Caki2 (cell line): Measurements from ENCODE around the gene TMEM91. TPM values are rescaled to one million over a fixed set of nuclear protein-coding genes. Genes with fewer than 3 reads are reported as not detected.

Source experiments
- DNase-seq: peaks from one replicate; pipeline ENCODE4 v3.0.0-alpha.2; 2015; ENCODE audit warnings: low read depth
- in situ Hi-C: cut with HindIII; loops from 2 replicates; pipeline ENCODE4 v1.10.0; 2016; ENCODE audit warnings: low sequenced_read_pairs, low pct_unique_long_range_greater_than_20kb, mixed read lengths
- total RNA-seq: library from RNA; depleted of rRNA; stranded (reverse); fragments of >200 nt; shearing (Covaris generic); gene quantifications from 2 replicates; pipeline ENCODE4 v1.2.3, GENCODE V29; 2014; ENCODE audit warnings: low replicate concordance; rRNA removed

TMEM91 gene
- total RNA-seq, 1 experiment from 2014 or later, result 7.5 TPM

DNA sequence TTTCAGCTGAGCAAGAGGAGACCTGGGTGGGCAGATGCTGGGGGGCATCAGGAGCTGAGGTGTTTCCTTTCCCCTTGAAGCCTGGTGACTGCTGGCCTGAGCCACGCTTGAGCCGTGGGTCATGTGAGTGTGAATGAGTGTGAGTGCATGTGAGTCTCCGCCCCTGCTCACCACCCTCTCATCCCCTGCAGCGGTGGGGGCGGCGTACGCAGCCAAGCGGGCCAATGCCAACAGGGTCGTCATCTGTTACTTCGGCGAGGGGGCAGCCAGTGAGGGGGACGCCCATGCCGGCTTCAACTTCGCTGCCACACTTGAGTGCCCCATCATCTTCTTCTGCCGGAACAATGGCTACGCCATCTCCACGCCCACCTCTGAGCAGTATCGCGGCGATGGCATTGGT lies 45.6 kb downstream of the TMEM91 start:
- no peak for DNase-seq
- in situ Hi-C loops, result no loop called here

- DNase-seq, result no peak
- in situ Hi-C loops, result no loop called here
These were observed 46.1 kb downstream of the TMEM91 start for GRCh38 chr19:41422456-41422855.

- in situ Hi-C loops, result no loop called here
- DNase-seq, result no peak
These were observed 46.6 kb downstream of the TMEM91 start for GRCh38 chr19:41422955-41423354.

DNA sequence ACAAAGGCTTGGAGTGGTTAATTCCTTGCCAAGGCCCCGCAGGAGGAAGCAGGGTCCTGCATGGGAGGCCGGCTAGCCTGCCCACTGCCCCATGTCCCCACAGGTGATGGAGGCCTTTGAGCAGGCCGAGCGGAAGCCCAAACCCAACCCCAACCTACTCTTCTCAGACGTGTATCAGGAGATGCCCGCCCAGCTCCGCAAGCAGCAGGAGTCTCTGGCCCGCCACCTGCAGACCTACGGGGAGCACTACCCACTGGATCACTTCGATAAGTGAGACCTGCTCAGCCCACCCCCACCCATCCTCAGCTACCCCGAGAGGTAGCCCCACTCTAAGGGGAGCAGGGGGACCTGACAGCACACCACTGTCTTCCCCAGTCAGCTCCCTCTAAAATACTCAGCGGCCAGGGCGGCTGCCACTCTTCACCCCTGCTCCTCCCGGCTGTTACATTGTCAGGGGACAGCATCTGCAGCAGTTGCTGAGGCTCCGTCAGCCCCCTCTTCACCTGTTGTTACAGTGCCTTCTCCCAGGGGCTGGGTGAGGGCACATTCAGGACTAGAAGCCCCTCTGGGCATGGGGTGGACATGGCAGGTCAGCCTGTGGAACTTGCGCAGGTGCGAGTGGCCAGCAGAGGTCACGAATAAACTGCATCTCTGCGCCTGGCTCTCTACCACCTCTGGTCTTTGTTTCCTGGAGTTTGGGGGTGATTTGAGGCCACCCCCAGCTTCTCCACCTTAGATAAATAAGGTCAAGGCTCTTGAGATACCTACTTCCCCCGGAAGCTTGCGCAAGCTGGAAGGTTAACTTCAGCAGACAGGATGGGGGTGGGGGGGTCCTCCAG lies 48.2 kb downstream of the TMEM91 start:
- in situ Hi-C loops, result no loop called here
- no peak for DNase-seq

DNA sequence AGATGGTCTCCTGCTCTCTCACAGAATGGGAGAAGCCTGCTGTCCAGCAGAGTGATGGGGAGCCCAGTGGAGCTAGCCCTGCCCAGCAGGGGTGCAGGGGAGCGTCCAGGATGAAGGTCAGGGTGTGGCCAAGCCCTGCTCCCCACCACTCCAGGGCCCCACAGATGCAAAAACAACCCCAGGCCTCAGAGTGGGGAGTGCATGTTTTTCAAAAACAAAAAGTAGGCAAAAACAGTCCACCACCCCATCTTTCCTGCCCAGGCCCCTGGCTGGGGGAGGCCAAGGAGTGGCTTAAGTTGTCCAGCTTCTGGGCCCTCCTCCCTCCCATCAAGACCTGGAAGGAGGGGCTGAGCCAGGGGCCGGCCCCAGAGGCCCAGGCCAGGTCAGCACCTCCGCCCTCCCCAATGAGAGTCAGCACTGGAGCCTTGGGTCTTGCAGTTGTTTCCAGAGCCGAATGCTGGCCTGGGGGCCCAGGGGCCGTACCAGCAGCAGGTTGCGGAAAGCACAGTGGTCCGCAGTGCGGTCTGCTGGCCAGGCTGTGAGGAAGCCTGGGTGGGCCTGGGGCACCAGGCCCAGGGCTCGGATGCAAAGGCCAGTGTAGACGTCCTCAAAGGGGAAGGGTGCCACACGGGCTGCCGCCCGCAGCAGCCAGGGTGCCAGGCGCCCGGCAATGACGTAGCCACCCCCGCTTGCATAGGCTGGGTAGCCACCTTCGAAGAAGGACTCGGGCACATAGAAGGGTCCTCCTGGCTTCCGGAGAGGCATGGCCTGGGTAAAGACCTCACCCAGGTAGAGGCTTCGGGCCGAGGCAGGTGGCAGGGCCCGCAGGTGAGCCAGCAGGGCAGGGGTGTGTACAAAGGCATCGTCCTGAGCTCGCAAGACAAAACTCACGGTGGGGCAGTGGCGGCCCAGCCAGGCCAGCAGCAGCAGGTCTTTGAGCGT lies 49.1 kb downstream of the TMEM91 start:
- DNase-seq, result no peak
- in situ Hi-C loops, result no loop called here

DNA sequence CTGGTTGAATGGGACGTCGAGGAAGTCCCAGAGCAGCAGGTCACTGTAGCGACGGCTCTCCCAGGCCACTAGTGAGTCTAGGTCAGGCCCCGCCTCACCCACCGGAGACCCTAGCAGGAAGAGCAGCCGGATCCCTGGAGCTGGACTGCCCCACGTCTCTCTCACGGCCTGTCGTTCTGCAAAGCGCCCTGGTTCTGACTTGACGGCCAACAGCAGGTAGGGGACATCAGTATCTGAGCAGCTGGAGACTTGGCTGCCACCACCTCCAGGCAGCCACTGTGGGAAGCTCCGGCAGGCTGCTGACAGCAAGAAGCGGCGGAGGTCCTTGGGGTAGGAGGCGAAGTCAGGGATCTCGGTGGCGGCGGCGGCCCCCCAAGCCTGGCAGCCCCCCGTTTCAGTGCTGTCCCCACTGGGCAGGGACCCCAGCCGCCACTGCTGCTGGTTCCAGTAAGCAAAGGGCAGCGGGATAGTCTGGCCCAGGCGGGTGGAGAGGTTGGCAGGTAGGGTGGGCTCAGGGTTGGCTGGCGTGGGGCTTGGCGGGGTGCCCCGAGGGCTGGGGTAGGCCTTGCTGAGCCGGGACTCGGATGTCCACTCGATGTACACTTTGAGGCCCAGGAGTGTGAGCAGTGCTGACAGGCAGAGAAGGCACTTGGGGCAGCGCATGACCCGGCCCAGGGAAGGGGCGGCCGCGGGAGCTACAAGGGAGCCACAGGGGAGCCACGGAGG lies 49.9 kb downstream of the TMEM91 start:
- in situ Hi-C loops, result no loop called here
- DNase-seq, result no peak

GRCh38 chr19:41426952-41427646 lies 50.8 kb downstream of the TMEM91 start, which contains the start of gene B3GNT8:
B3GNT8 (minus strand) TSS chr19:41427374; CDS start chr19:41426778, 596 bp downstream.
- in situ Hi-C loops, result no loop called here
- no peak for DNase-seq

DNA sequence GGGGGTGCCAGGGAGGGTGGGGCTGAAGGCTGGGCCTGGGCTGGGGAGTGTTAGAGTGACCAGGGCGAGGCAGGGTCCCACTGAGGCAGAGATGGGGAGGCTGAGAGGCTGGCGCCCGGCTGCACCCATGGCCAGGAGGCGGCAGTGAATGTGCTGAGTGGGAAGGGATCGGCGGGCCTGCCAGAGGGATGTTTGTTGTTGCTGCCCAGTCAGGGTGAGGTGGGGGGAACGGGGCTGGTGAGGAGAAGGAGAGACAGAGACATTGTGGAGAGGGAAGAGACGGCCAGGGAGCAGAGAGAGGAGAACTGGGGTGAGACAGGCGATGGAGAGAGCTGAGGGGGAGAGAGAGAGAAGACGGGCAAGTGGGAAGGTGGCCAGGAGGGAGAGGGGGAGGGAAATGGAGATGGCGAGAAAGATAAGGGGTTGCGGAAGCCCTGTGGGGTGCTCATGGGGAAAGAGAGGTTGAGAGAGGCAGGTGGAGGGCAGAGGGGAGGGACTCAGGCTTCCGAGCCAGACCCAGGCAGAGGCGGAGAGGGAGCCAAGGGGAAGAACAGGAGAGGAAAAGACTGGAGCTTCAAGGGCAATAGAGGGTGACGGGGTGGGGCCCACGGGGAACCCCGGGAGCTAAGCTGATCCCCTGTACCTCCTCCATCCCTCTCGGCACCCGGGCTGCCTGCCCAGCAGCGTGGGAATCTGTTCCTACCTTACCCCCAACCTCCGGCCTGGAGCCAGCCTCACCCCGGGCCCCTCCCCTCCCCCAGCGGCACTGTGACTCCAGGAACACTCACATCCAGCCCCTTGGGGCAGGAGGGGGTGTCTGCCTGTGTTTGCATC lies 51.5 kb downstream of the TMEM91 start:
- in situ Hi-C loops, result no loop called here
- DNase-seq, result no peak

DNA sequence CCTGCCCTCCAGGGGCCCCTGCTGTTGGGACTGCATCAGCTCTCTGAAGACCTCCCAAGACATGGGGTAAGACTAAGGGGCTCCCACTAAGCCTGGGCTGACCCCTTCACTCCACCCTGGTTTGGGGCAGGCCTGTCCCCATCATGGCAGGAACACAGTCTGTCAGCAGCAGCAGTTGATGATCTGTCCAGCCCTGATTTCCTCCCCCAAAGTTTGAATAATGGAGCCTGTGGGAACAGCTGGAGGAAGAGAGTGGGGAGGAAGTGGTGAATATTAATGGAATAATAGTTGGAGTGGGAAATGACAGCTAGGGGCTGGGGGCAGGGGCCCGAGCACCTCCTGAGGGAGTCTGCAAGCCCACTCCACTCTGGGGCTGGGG lies 52.1 kb downstream of the TMEM91 start:
- in situ Hi-C loops, result no loop called here
- DNase-seq, result no peak

DNA sequence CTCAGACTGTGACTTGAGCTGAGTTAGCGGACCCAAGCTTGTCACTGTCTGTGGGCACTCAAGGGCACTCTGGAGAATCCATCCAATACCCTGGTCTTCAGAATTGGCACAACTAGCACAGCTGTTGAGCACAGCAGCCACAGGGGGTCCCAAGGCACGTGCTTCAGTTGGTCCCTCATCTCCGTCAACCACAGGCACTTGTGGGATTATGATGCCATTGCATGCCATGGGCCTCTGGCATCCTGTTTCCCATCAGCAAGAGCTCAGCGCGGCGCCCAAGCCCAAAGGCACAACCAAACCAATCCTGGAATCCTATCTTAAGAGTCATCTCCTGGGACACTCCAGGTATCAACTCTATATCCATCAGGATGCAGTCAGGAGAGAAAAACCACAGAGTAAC lies 54.6 kb downstream of the TMEM91 start:
- no peak for DNase-seq
- in situ Hi-C loops, result no loop called here

- in situ Hi-C loops, result no loop called here
- peak; percentile 37 for DNase-seq
These were observed 55.4 kb downstream of the TMEM91 start for GRCh38 chr19:41431426-41432386.

DNA sequence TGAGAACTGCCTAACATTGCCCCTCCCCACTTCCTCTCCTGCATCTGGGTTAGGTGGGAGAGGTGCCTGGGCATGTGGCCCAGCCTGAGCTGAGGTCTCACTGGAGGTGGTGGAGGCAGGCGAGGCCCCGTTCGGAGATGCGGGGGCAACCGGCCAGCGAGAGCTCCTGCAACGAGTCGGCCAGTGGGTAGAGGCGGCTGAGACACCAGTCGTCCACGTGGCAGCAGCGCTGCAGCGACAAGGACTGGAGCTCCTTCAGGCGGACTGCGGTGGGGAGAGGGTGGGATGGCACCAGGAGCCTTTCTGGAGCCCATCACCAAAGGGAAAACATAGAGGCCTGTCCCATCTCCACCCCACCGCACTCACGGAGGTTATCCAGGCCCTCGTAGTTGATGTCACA lies 56.8 kb downstream of the TMEM91 start:
- in situ Hi-C loops, result no loop called here
- no peak for DNase-seq

Other genes starting within 250 kb of the TMEM91 start
- 10.6 and 40.2 TPM in 2 replicates for gene CYP2S1, start 183.3 kb upstream of the TMEM91 start, total RNA-seq
- gene AXL, start 157.3 kb upstream of the TMEM91 start, total RNA-seq, result 349 and 418 TPM in 2 replicates
- gene HNRNPUL1, start 112.2 kb upstream of the TMEM91 start, total RNA-seq, result 136 and 137 TPM in 2 replicates
- gene CCDC97, start 66.4 kb upstream of the TMEM91 start, total RNA-seq, result 14.5 and 16.3 TPM in 2 replicates
- gene TGFB1, start 22.6 kb upstream of the TMEM91 start, total RNA-seq, result 5.2 and 7.2 TPM in 2 replicates
- gene B9D2, start 12.4 kb upstream of the TMEM91 start, total RNA-seq, result 15.1 and 35.0 TPM in 2 replicates
- 78.5 and 97.8 TPM in 2 replicates for gene EXOSC5, start 20.8 kb downstream of the TMEM91 start, total RNA-seq
- 121 and 196 TPM in 2 replicates for gene BCKDHA, start 21.3 kb downstream of the TMEM91 start, total RNA-seq
- 0.41 TPM in 1 of 2 replicates, not detected in the other for gene B3GNT8, start 50.8 kb downstream of the TMEM91 start, total RNA-seq
- 68.5 and 79.9 TPM in 2 replicates for gene DMAC2, start 63.4 kb downstream of the TMEM91 start, total RNA-seq
- not detected in 2 replicates for gene ERICH4, start 66.6 kb downstream of the TMEM91 start, total RNA-seq
- not detected in 2 replicates for gene CEACAM21, start 199.6 kb downstream of the TMEM91 start, total RNA-seq